Endothelial cell of umbilical vein (primary cell): ENCODE measurements around the gene SDHA. TPM values are rescaled to one million over a fixed set of nuclear protein-coding genes. Genes with fewer than 3 reads are reported as not detected.
"Not testable (repeated sequence)": the region's sequence is repeated elsewhere in the genome, so short reads cannot be mapped to it uniquely, and the experiment has no call there.

Experiments
- BruUV-seq: library from RNA; stranded (reverse); fragments of 400-500 nt; replicated peaks from 2 replicates; lab custom pipeline; 2021; lab: Mats Ljungman, UMichigan
- CTCF ChIA-PET: fragments of 300-600, 350-600 bp; sonication (Branson Sonifier 250); formaldehyde crosslinking; loops from one replicate; lab custom pipeline; 2021; ENCODE audit warnings: antibody characterized with exemption, inconsistent platforms; lab: Charles Lee
- POLR2A ChIA-PET: fragments of 300-600, 350-600 bp; sonication (Branson Sonifier 250); formaldehyde crosslinking; loops from one replicate; lab custom pipeline; 2021; ENCODE audit warnings: antibody characterized with exemption, inconsistent platforms; lab: Charles Lee
- DNase-seq: peaks from one replicate; pipeline ENCODE4 v3.0.0-alpha.2; 2011; ENCODE audit warnings: low read depth, low spot score
- FAIRE-seq: peaks from 2 replicates; lab custom pipeline; 2011; peaks lifted over from hg19 to GRCh38; lab: Jason Lieb, UNC
- H2AFZ ChIP-seq: 2 replicates; pipeline ENCODE4 v1.6.0; 2012; ENCODE audit warnings: low read depth, low read length, control low read depth, inconsistent platforms
- H3K27ac ChIP-seq: 2 replicates; pipeline ENCODE4 v1.5.1; 2011; ENCODE audit warnings: low read depth, mild to moderate bottlenecking, control low read depth, low read length, moderate library complexity; ENCODE audit not compliant: insufficient read depth
- H3K27me3 ChIP-seq, 2 experiments: 2 replicates each; pipeline versions ENCODE4 v1.6.0 to v1.6.1; 2011; ENCODE audit warnings: low read length in 2 of 2, mixed read lengths in 1 of 2; ENCODE audit not compliant: control insufficient read depth in 2 of 2, insufficient read depth in 2 of 2
- H3K36me3 ChIP-seq, 2 experiments: 2 replicates in 1 of 2; 3 replicates in 1 of 2; pipeline ENCODE4 v1.5.1; 2011; ENCODE audit warnings: low read length in 2 of 2, mild to moderate bottlenecking in 1 of 2, moderate library complexity in 1 of 2; ENCODE audit not compliant: control insufficient read depth in 2 of 2, insufficient read depth in 2 of 2; ENCODE audit errors: extremely low read depth in 1 of 2
- H3K4me1 ChIP-seq: 3 replicates; pipeline ENCODE4 v1.5.1; 2011; ENCODE audit warnings: mild to moderate bottlenecking, low read length; ENCODE audit not compliant: control insufficient read depth, insufficient read depth; ENCODE audit errors: extremely low read depth
- H3K4me2 ChIP-seq: 2 replicates; pipeline ENCODE4 v1.6.1; 2011; ENCODE audit warnings: low read length, control low read depth, mixed read lengths; ENCODE audit not compliant: insufficient read depth
- H3K4me3 ChIP-seq, 3 experiments: fragments of 200-600 bp in 1 of 3; sonication (generic), shearing (Covaris generic) in 1 of 3; replicated peaks in 1 of 3; 2 replicates each; pipeline ENCODE4 v1.5.1; 2011 to 2016; ENCODE audit warnings: control low read depth in 3 of 3, low read length in 3 of 3, mild to moderate bottlenecking in 2 of 3, inconsistent platforms in 1 of 3, low read depth in 1 of 3, moderate library complexity in 1 of 3; ENCODE audit not compliant: insufficient read depth in 1 of 3
- H3K79me2 ChIP-seq: 2 replicates; pipeline ENCODE4 v1.6.0; 2012; ENCODE audit warnings: low read length, inconsistent platforms; ENCODE audit not compliant: control insufficient read depth, insufficient read depth
- H3K9ac ChIP-seq: replicated peaks from 2 replicates; pipeline ENCODE3; 2011; ENCODE audit warnings: low read length, control low read depth; ENCODE audit not compliant: insufficient read depth; ENCODE audit errors: extremely low read depth
- H3K9me1 ChIP-seq: replicated peaks from 3 replicates; pipeline ENCODE4 v1.6.0; 2011; ENCODE audit warnings: mild to moderate bottlenecking, low read length; ENCODE audit not compliant: control insufficient read depth, insufficient read depth; ENCODE audit errors: extremely low read depth
- H3K9me3 ChIP-seq: replicated peaks from 2 replicates; pipeline ENCODE4 v1.5.1; 2012; ENCODE audit warnings: low read length, inconsistent platforms; ENCODE audit not compliant: control insufficient read depth, insufficient read depth
- H4K20me1 ChIP-seq: replicated peaks from 2 replicates; pipeline ENCODE3; 2011; ENCODE audit warnings: mild to moderate bottlenecking, low read length; ENCODE audit not compliant: control insufficient read depth, insufficient read depth; ENCODE audit errors: extremely low read depth
- CTCF ChIP-seq, 2 donors: IDR thresholded peaks; 1 replicate in 1 of 2; 2 replicates in 1 of 2; pipeline ENCODE4 v1.5.1; 2011; ENCODE audit warnings: low read length in 2 of 2, mild to moderate bottlenecking in 2 of 2, moderate library complexity in 2 of 2, control low read depth in 1 of 2, inconsistent platforms in 1 of 2, low read depth in 1 of 2; ENCODE audit not compliant: insufficient read depth in 1 of 2; ENCODE audit errors: extremely low read depth in 1 of 2
- EZH2 ChIP-seq: IDR thresholded peaks from 2 replicates; pipeline ENCODE4 v1.6.1; 2012; ENCODE audit warnings: borderline replicate concordance, low read depth, mild to moderate bottlenecking, moderate library complexity, low read length, inconsistent platforms; ENCODE audit not compliant: severe bottlenecking
- FOS ChIP-seq: IDR thresholded peaks from 2 replicates; pipeline ENCODE4 v1.6.1; 2011; ENCODE audit warnings: mild to moderate bottlenecking, low read length, moderate library complexity, borderline replicate concordance; ENCODE audit not compliant: insufficient read depth
- GATA2 ChIP-seq: IDR thresholded peaks from 2 replicates; pipeline ENCODE4 v1.7.0; 2011; ENCODE audit warnings: low read depth, mild to moderate bottlenecking, moderate library complexity, mixed read lengths, low read length; ENCODE audit not compliant: insufficient read length, insufficient read depth
- JUN ChIP-seq: IDR thresholded peaks from 2 replicates; pipeline ENCODE4 v1.6.1; 2011; ENCODE audit warnings: borderline replicate concordance, low read depth; ENCODE audit not compliant: insufficient read length, insufficient read depth
- MAX ChIP-seq: IDR thresholded peaks from 2 replicates; pipeline ENCODE4 v1.6.1; 2011; ENCODE audit not compliant: insufficient read depth, insufficient read length
- MYC ChIP-seq: IDR thresholded peaks from one replicate; pipeline ENCODE4 v1.6.1; 2011; ENCODE audit warnings: mild to moderate bottlenecking, low read depth, low read length
- POLR2A ChIP-seq: IDR thresholded peaks from 2 replicates; pipeline ENCODE4 v1.6.1; 2012; ENCODE audit warnings: low read depth, mild to moderate bottlenecking, control low read depth, low read length
- POLR2AphosphoS5 ChIP-seq: IDR thresholded peaks from 2 replicates; pipeline ENCODE4 v1.6.1; 2012; ENCODE audit warnings: low read depth, mild to moderate bottlenecking, control low read depth, low read length, moderate library complexity; ENCODE audit not compliant: insufficient read depth
- dilution Hi-C: fragments of 300-500 bp; cut with MboI; formaldehyde crosslinking; loops from one replicate; pipeline ENCODE4 v1.15.0; 2019; ENCODE audit warnings: low sequenced_read_pairs; ENCODE audit not compliant: extremely low pct_ligation_motif_present
- intact Hi-C: fragments of 100-400 bp; cut with micrococcal nuclease; formaldehyde crosslinking; loops from one replicate; pipeline ENCODE4 v1.10.0; 2022
- polyA plus RNA-seq, 4 experiments: library from polyadenylated mRNA; depleted of rRNA in 3 of 4; stranded (reverse) in 3 of 4; unstranded in 1 of 4; fragments of >200 nt; gene quantifications; 2 replicates each; pipeline versions ENCODE4 v1.2.1 to v1.2.3, GENCODE V29; 2011 to 2012; ENCODE audit warnings: missing spikeins in 1 of 4
- total RNA-seq: library from RNA; stranded (reverse); gene quantifications from 2 replicates; pipeline ENCODE4 v1.2.3, GENCODE V29; 2021

Gene SDHA
- total and polyA plus RNA-seq, 2 donors (not counting 3 experiments of a cell fraction or from before 2014, with no cell fraction given): 121 to 153 TPM

- Histone ChIP-seq H4K20me1 (no peaks in the 10 kb centered on the region), H3K4me2 (no peak overlapping the region), H3K4me3 (no peak overlapping the region), H3K36me3 (peaks cover 0 to 2% of the 10 kb centered on the region in 2 experiments), H3K9me1 (no peaks in the 10 kb centered on the region), H3K79me2 (peaks cover 33% of the 10 kb centered on the region), H3K9me3 (no peaks in the 10 kb centered on the region), H3K27me3 (no peaks in the 10 kb centered on the region), H3K9ac (no peak overlapping the region), H2AFZ (no peak overlapping the region), H3K4me1 (peaks cover 5% of the 10 kb centered on the region), H3K27ac (no peak overlapping the region)
- dilution Hi-C loops (no loop called here), intact Hi-C loops (no loop called here)
- DNase-seq (no peak), FAIRE-seq (no peak)
- no peak for TF ChIP-seq MYC
- TF ChIP-seq JUN: no peak
- no peak for TF ChIP-seq MAX
- no peak for TF ChIP-seq FOS
- no peak for TF ChIP-seq EZH2
- TF ChIP-seq GATA2: no peak
- no peak for TF ChIP-seq POLR2AphosphoS5
- no peak for TF ChIP-seq POLR2A
- no peak for TF ChIP-seq CTCF (IDR thresholded peaks at IDR 0.05; ENCODE audit: extremely low read depth in 1 of 2, insufficient read depth in 1 of 2, low read depth in 1 of 2, low read length in 2 of 2)
- ChIA-PET POLR2A (no interaction called here), CTCF (interaction anchor here (0.6 kb wide), 1 partner anchor 40 kb away, joined by 3 read pairs; no protein-coding TSS in a partner anchor)
- no TSS peak for BruUV-seq
Measured at GRCh38 chr5:213803-214395, 4.2 kb upstream of the SDHA start.

GRCh38 chr5:215256-215655 is 2.9 kb upstream of the SDHA start:
- H3K27ac ChIP-seq, H3K4me2 ChIP-seq, BruUV-seq, H3K9ac ChIP-seq, H3K36me3 ChIP-seq, POLR2A ChIA-PET, H4K20me1 ChIP-seq, H3K4me3 ChIP-seq, H3K9me1 ChIP-seq, dilution Hi-C loops, CTCF ChIA-PET, H3K9me3 ChIP-seq, H3K27me3 ChIP-seq, intact Hi-C loops, H2AFZ ChIP-seq, DNase-seq, FAIRE-seq: not testable (repeated sequence)
- Histone ChIP-seq H3K4me1 (peaks cover 13% of the 10 kb centered on the region), H3K79me2 (peaks cover 41% of the 10 kb centered on the region)

- H4K20me1 ChIP-seq, dilution Hi-C loops, H2AFZ ChIP-seq, POLR2A ChIA-PET, intact Hi-C loops, CTCF ChIA-PET, H3K4me2 ChIP-seq, H3K9me1 ChIP-seq, H3K9me3 ChIP-seq, DNase-seq, H3K36me3 ChIP-seq, H3K27ac ChIP-seq, H3K9ac ChIP-seq, H3K27me3 ChIP-seq, BruUV-seq, H3K4me3 ChIP-seq, FAIRE-seq: not testable (repeated sequence)
- Histone ChIP-seq H3K79me2 (peaks cover 46% of the 10 kb centered on the region), H3K4me1 (peaks cover 20% of the 10 kb centered on the region)
Measured at GRCh38 chr5:216076-216475, 2.0 kb upstream of the SDHA start.
